Naive thymus-derived CD8-positive, alpha-beta T cell (primary cell): Measurements from ENCODE around the gene F5. TPM values are rescaled to one million over a fixed set of nuclear protein-coding genes. Genes with fewer than 3 reads are reported as not detected.

Experiments
- ATAC-seq, 2 donors: fragments of 150-1000 bp; cut with Tn5 transposase in 1 of 2; sonication (Bioruptor Pico), chemical (Tn5 transposase) in 1 of 2; 1 replicate in 1 of 2; 2 replicates in 1 of 2; pipeline ENCODE4 v1.10.0; 2021; ENCODE audit warnings: mild to moderate bottlenecking in 2 of 2, moderate library complexity in 2 of 2
- POLR2A ChIA-PET: fragments of 350-600 bp; sonication (Branson Sonifier 250); formaldehyde crosslinking; loops from one replicate; lab custom pipeline; 2021; ENCODE audit warnings: antibody characterized with exemption; lab: Charles Lee
- DNase-seq, 10 donors: peaks; one replicate each; pipeline versions ENCODE4 v3.0.0 to v3.0.0-alpha.2; 2020 to 2022
- H3K27ac Mint-ChIP-seq, 10 donors: one replicate each; pipeline ENCODE4 v1.8.0; 2020 to 2022; ENCODE audit warnings: mild to moderate bottlenecking in 10 of 10, mixed read lengths in 10 of 10, moderate library complexity in 4 of 10, inconsistent platforms in 1 of 10
- H3K27me3 Mint-ChIP-seq, 5 donors: one replicate each; pipeline ENCODE4 v1.8.0; 2021 to 2022; ENCODE audit warnings: mixed read lengths in 5 of 5
- H3K36me3 Mint-ChIP-seq, 3 donors: one replicate each; pipeline ENCODE4 v1.8.0; 2020 to 2022; ENCODE audit warnings: mixed read lengths in 3 of 3, mild to moderate bottlenecking in 2 of 3, inconsistent platforms in 1 of 3
- H3K4me1 Mint-ChIP-seq, 4 donors: one replicate each; pipeline ENCODE4 v1.8.0; 2021 to 2022; ENCODE audit warnings: mixed read lengths in 4 of 4
- H3K4me3 Mint-ChIP-seq, 10 donors: one replicate each; pipeline ENCODE4 v1.8.0; 2020 to 2022; ENCODE audit warnings: mild to moderate bottlenecking in 10 of 10, mixed read lengths in 10 of 10, moderate library complexity in 6 of 10, inconsistent platforms in 1 of 10
- H3K9me3 Mint-ChIP-seq, 9 donors: one replicate each; pipeline ENCODE4 v1.8.0; 2020 to 2022; ENCODE audit warnings: mixed read lengths in 9 of 9, mild to moderate bottlenecking in 3 of 9, inconsistent platforms in 1 of 9, moderate library complexity in 1 of 9
- polyA plus RNA-seq, 3 donors: library from polyadenylated mRNA; unstranded; fragments of 300-500 nt; fragmentation: Illumina TruSeq; gene quantifications; one replicate each; pipeline ENCODE4 v1.2.3, GENCODE V29; 2021
- total RNA-seq, 8 experiments: library from RNA in 2 of 8; stranded (reverse) in 2 of 8; gene quantifications; one replicate each; pipeline ENCODE4 v1.2.3 and lab custom pipeline; 2021 to 2026

The F5 gene
- total and polyA plus RNA-seq, 5 experiments from 2014 or later, result 0.16 to 0.91 (median 0.21) TPM; not detected in 1

GRCh38 chr1:169529068-169529642, 57.1 kb downstream of the F5 start:
- POLR2A ChIA-PET, result no interaction called here
- DNase-seq, result no peak
- Mint-ChIP-seq H3K36me3 (peaks cover 0 to under 1% (median 0%) of the 10 kb centered on the region in 3 donors), H3K4me3 (peak overlapping the region in 3 of 10 donors; percentile 2 to 30 (median 16)), H3K27me3 (peaks cover 0 to 13% (median 0%) of the 10 kb centered on the region in 5 donors), H3K9me3 (no peaks in the 10 kb centered on the region), H3K27ac (no peak overlapping the region), H3K4me1 (peaks cover 0 to 12% (median 2%) of the 10 kb centered on the region in 4 donors)
- no peak for ATAC-seq

DNA sequence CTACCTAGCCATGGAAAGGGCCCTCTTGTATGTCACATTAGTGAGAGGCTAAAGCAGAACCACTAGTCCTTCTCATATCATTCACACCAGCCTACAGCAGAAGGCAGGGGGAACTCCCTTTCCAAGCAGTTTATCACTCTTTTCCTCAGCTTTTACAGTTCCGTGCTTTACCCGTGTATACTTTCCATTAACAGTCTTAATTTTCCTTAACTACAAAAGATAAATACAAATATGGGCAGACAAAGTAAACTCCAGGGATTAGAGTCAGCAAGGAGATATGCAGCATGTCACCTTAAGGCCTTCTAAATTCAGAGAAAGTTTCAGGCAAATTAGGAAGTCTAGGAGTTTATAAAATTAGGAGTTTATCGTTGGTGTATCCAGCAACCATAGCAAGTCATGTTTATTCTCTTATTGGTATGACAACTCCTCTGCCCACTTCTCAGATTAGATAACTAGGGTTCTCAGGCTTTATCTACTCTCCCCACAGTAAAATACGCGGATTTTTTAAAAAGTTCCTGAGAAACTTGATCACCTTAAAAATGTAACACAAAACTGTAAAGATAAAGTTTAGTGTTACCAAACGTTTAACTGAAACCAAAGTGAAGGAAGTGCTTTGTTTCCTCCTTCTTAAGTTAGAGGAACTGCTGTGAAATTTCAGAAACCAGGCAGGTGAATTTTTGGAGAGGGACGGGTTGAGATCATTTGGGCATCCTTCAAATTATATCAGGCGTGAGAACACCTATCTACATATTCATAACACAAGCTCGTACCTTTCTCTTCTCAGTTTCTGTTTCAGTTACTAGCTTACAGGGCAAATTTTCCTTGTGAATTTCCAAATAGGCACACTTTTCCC, 57.8 kb downstream of the F5 start:
- Mint-ChIP-seq H3K36me3 (peaks cover 0 to 4% (median 0%) of the 10 kb centered on the region in 3 donors), H3K9me3 (no peaks in the 10 kb centered on the region), H3K4me1 (peaks cover 0 to 12% (median 2%) of the 10 kb centered on the region in 4 donors), H3K27me3 (peaks cover 0 to 13% (median 0%) of the 10 kb centered on the region in 5 donors), H3K27ac (no peak overlapping the region), H3K4me3 (peak overlapping the region in 3 of 10 donors; percentile 2 to 30 (median 16))
- POLR2A ChIA-PET, result no interaction called here
- DNase-seq (no peak), ATAC-seq (no peak)

DNA sequence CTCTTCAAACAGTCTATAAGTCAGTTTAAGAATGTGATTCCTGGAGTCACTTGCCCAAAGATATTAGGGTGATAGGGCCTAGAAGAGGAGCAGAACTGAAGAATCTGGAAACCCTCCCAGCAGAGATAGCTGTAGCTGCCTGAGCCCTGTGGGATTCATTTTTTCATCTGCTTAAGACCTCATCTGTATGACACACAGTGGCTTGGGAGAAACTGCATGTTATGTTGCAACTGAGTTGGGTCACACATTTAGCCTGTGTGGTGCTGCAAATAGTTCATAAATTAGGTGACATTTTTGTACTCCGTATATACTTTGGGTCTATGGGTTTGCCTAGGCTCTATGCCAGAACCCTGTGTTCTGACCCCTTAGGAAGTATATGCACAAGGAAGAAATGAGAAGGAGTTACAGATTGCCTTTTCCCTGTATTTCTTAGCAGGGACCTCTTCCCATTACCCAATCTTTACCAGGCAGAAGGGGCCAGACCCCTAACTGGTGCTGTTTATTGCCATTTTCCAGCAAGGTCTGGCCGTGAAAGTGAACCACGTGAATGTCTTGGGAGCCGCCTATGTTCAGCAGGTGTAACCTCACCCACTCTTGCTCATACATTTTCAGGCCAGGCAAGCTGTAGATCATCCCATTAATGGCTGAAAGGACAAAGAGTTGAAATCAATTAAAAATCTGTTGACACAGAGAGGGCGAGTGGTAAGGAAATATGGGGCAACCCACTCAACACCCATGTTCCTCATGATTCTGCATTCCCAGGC, 58.6 kb downstream of the F5 start:
- peaks cover 0 to 13% (median 0%) of the 10 kb centered on the region in 5 donors for H3K27me3 Mint-ChIP-seq
- no peak overlapping the region for H3K27ac Mint-ChIP-seq

DNA sequence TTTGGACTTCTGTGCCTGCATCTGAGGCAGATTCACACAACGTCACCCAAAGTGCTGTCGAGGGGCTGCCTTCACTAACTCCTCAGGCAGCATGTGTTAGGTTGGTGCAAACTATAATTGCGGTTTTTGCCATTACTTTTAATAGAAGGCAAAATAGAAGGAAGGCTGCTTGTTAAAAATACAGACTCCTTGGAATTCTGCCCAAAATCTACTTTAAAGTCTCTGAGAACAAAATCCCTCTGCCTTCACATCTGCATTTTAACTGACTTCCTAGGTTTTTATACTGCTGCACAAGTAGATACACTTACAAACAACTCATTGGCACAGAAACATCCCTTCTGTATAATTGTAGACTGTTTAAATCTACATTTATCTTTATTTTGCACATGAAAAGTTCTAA, 59.3 kb downstream of the F5 start:
- no peak for ATAC-seq
- no peak overlapping the region for H3K27ac Mint-ChIP-seq
- peaks cover 0 to 12% (median 2%) of the 10 kb centered on the region in 4 donors for H3K4me1 Mint-ChIP-seq
- no peak overlapping the region for H3K4me3 Mint-ChIP-seq
- H3K9me3 Mint-ChIP-seq, result no peaks in the 10 kb centered on the region
- POLR2A ChIA-PET, result no interaction called here
- peaks cover 0 to 4% (median 0%) of the 10 kb centered on the region in 3 donors for H3K36me3 Mint-ChIP-seq
- peaks cover 0 to 13% (median 0%) of the 10 kb centered on the region in 5 donors for H3K27me3 Mint-ChIP-seq
- no peak for DNase-seq

More for the DNA sequence above, 58.6 kb downstream of the F5 start:
- no peaks in the 10 kb centered on the region for H3K9me3 Mint-ChIP-seq
- no peak overlapping the region for H3K4me3 Mint-ChIP-seq
- ATAC-seq (no peak), DNase-seq (no peak)
- peaks cover 0 to 12% (median 2%) of the 10 kb centered on the region in 4 donors for H3K4me1 Mint-ChIP-seq
- POLR2A ChIA-PET, result no interaction called here
- H3K36me3 Mint-ChIP-seq, result peaks cover 0 to 4% (median 0%) of the 10 kb centered on the region in 3 donors

GRCh38 chr1:169526120-169526832, 60.0 kb downstream of the F5 start:
- no peaks in the 10 kb centered on the region for H3K9me3 Mint-ChIP-seq
- POLR2A ChIA-PET, result no interaction called here
- no peak for ATAC-seq
- peaks cover 0 to 5% (median 0%) of the 10 kb centered on the region in 3 donors for H3K36me3 Mint-ChIP-seq
- no peak overlapping the region for H3K4me3 Mint-ChIP-seq
- peaks cover 0 to 12% (median 2%) of the 10 kb centered on the region in 4 donors for H3K4me1 Mint-ChIP-seq
- H3K27me3 Mint-ChIP-seq, result peaks cover 0 to 13% (median 2%) of the 10 kb centered on the region in 5 donors
- DNase-seq, result no peak
- no peak overlapping the region for H3K27ac Mint-ChIP-seq

DNA sequence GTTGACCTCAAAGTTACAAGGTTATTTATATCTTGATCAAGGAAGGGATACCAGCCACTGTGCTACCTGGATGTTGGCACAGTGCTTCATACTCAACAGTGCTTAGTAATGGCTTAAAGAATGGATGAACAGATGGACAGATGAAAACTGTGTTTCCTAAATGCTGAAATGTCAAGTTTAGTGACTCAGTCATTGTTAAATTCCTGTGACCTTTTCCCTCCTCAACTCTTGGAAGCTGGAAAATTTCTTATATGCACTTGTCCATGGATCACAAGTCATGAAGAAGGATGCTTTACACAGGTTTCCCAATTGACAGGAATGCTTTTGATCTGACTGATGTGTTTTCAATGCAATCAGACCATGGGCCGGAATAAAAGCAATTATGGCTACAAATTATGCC, 60.9 kb downstream of the F5 start:
- no peaks in the 10 kb centered on the region for H3K9me3 Mint-ChIP-seq
- POLR2A ChIA-PET, result no interaction called here
- H3K36me3 Mint-ChIP-seq, result peaks cover 0 to 5% (median 0%) of the 10 kb centered on the region in 3 donors
- DNase-seq, result no peak
- H3K4me3 Mint-ChIP-seq, result no peak overlapping the region
- ATAC-seq, result no peak
- H3K27me3 Mint-ChIP-seq, result peaks cover 0 to 13% (median 3%) of the 10 kb centered on the region in 5 donors
- peaks cover 0 to 12% (median 2%) of the 10 kb centered on the region in 4 donors for H3K4me1 Mint-ChIP-seq
- H3K27ac Mint-ChIP-seq, result no peak overlapping the region

DNA sequence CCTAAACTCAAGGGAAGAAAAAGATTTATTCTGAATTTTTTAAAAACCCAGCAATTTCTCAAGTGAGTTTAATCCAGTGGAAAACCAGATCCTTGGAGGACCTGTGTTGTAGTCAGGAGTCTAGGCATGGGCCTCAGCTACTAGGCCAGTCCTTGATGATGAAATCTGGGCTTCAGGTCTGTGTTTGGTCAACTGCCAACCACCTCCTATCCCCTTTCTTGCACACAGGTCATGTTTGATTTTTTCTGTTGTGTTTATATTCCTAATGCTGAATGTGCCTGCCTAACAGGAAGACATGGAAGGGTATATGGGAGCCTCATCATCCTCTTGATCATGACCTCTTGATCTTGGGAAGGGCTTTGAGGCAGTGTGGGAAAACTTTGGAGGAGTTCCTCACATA, 62.4 kb downstream of the F5 start:
- Mint-ChIP-seq H3K4me1 (peaks cover 0 to 8% (median 2%) of the 10 kb centered on the region in 4 donors), H3K27ac (no peak overlapping the region), H3K36me3 (peaks cover 0 to 5% (median 0%) of the 10 kb centered on the region in 3 donors), H3K27me3 (peaks cover 0 to 8% (median 3%) of the 10 kb centered on the region in 5 donors), H3K9me3 (no peaks in the 10 kb centered on the region), H3K4me3 (no peak overlapping the region)
- POLR2A ChIA-PET, result no interaction called here
- DNase-seq (no peak), ATAC-seq (no peak)

DNA sequence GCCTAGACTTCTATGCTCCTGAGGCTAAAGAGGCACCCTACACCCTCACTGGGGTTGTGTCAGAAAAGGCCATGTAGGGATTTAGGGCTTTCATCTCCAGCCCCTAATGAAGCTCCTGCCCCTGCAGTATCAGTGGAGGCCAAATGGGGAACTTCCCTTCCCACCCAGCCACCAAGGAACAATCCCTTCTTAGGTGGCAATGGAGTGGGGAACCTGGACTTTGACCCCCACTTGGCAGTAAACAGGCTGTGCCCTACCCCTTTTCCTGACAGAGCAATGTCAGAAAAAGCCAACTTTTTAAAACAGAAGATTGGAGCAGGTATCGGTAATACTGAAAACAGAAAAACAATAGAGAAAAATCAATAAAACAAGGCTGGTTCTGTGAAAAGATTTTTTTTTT, 65.1 kb downstream of the F5 start:
- POLR2A ChIA-PET, result no interaction called here
- H3K4me1 Mint-ChIP-seq, result no peaks in the 10 kb centered on the region
- H3K27me3 Mint-ChIP-seq, result peaks cover 0 to 4% (median 0%) of the 10 kb centered on the region in 5 donors
- H3K4me3 Mint-ChIP-seq, result no peak overlapping the region
- H3K27ac Mint-ChIP-seq, result no peak overlapping the region
- H3K36me3 Mint-ChIP-seq, result peaks cover 0 to 10% (median 0%) of the 10 kb centered on the region in 3 donors
- ATAC-seq, result no peak
- H3K9me3 Mint-ChIP-seq, result no peaks in the 10 kb centered on the region
- DNase-seq, result no peak

DNA sequence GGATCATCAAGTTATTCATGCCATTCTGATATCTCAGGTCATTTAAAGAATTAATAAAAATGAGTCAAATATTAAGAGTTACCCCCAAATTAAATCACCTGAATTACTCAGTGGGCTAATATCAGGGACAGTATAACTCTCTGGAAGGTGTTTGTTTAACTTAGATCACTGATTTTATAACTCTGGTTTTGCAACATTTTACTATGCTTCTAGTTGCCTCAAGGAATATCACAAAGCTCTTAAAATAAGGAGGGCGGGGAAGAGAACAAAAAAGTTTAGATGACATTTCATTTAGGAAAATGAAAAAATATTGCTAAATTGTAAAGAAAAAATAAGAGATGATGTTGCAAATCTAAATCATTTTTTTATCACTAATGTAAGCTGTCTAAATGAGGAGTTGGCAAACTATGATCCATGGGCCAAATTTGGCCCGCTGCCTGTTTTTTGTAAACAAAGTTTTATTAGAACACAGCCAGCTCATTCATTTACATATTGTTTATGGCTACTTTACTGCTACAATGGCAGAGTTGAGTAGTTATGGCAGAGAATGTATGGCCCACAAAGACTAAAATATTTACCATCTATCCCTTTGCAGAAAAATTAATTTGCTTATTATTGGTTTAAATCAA, 68.6 kb downstream of the F5 start:
- Mint-ChIP-seq H3K36me3 (peaks cover 0 to 7% (median 0%) of the 10 kb centered on the region in 3 donors), H3K4me1 (no peaks in the 10 kb centered on the region), H3K27me3 (peaks cover 0 to 4% (median 0%) of the 10 kb centered on the region in 5 donors), H3K4me3 (no peak overlapping the region), H3K9me3 (no peaks in the 10 kb centered on the region), H3K27ac (no peak overlapping the region)
- POLR2A ChIA-PET, result no interaction called here
- ATAC-seq (no peak), DNase-seq (no peak)

DNA sequence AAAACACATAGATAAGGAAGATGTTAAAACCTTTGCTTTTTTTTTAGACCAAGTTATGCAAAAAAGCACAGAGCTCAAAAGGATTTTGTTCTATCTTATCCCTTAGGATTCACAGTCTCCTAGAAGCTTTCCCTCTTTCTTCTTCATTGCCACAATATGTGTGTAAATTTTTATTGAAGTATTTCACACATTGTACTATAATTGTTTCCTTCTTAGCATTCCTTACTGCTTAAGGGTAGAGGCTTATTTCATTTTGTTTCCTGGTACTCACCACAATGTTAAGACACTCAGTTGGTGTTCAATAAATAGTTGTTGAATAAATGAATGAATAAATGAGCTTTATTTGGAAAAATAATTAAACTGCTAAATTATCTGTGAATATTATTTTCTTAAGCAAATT, 70.6 kb downstream of the F5 start:
- Mint-ChIP-seq H3K4me3 (no peak overlapping the region), H3K36me3 (peaks cover 0 to 5% (median 0%) of the 10 kb centered on the region in 3 donors), H3K27ac (no peak overlapping the region), H3K27me3 (no peaks in the 10 kb centered on the region), H3K4me1 (no peaks in the 10 kb centered on the region), H3K9me3 (no peaks in the 10 kb centered on the region)
- POLR2A ChIA-PET, result no interaction called here
- ATAC-seq (no peak), DNase-seq (no peak)

DNA sequence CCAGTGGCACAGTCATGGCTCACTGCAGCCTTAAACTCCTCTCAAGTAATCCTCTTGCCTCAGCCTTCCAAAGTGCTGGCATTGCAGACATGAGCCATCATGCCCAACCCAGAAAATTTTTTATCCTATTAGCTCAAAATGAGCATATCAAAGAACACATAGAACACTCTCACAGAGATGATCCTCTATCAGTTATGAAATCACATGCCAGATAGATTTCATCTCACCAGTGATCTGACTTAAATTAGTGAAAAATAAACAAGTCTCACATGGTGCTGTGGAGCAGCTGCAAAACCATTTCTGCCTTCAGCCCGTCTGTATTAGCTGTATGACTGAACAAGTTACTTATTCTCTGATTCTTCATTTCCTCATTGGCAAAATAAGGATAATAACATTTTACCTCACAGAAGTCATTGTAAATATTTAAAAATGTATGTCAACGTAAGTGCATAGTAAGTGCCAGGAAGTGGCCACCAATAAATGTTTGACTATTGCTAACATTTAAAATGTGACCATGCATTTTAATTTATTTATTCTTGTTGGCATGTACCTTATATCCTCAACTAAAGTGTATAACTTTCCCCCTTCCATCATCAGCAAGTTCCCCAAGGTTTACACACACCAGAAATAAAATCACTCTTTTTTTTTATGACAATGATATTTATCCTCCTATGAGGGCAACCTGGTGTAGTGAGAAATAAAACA, 71.6 kb downstream of the F5 start:
- no peaks in the 10 kb centered on the region for H3K27me3 Mint-ChIP-seq
- H3K36me3 Mint-ChIP-seq, result peaks cover 0 to 5% (median 0%) of the 10 kb centered on the region in 3 donors
- no peaks in the 10 kb centered on the region for H3K4me1 Mint-ChIP-seq
- no peaks in the 10 kb centered on the region for H3K9me3 Mint-ChIP-seq
- H3K27ac Mint-ChIP-seq, result no peak overlapping the region
- POLR2A ChIA-PET, result no interaction called here
- no peak for DNase-seq
- ATAC-seq, result no peak
- H3K4me3 Mint-ChIP-seq, result no peak overlapping the region
